HG02588 (cell line): ENCODE results near the gene NLRP6.

ENCODE experiments used
- ATAC-seq: cut with Tn5 transposase; IDR thresholded peaks from one replicate; pipeline ENCODE4 v1.9.1; 2021; ENCODE audit warnings: mild to moderate bottlenecking, moderate library complexity; ENCODE audit not compliant: unreplicated experiment

NLRP6 gene

GRCh38 chr11:292211-293121, 14.3 kb downstream of the NLRP6 start:
- ATAC-seq: no peak

GRCh38 chr11:293271-293851, 15.2 kb downstream of the NLRP6 start:
- ATAC-seq: no peak

- no peak for ATAC-seq
These were observed 15.8 kb downstream of the NLRP6 start for GRCh38 chr11:293852-294661.

GRCh38 chr11:294780-295179, 16.6 kb downstream of the NLRP6 start:
- no peak for ATAC-seq

GRCh38 chr11:295351-296170, 17.4 kb downstream of the NLRP6 start:
- no peak for ATAC-seq

- ATAC-seq: no peak
These were observed 18.2 kb downstream of the NLRP6 start for GRCh38 chr11:296171-297050.

- ATAC-seq: no peak
These were observed 18.9 kb downstream of the NLRP6 start for GRCh38 chr11:297051-297585.

GRCh38 chr11:297586-298405, 19.6 kb downstream of the NLRP6 start:
- ATAC-seq: no peak

- no peak for ATAC-seq
These were observed 20.3 kb downstream of the NLRP6 start for GRCh38 chr11:298406-299065.

- no peak for ATAC-seq
These were observed 21.1 kb downstream of the NLRP6 start, which contains the start of gene IFITM5 for GRCh38 chr11:299081-299891. Gene IFITM5, minus strand, starts transcription at chr11:299526. Its CDS starts 36 bp downstream, at chr11:299490.

GRCh38 chr11:299951-300735, 21.9 kb downstream of the NLRP6 start:
- ATAC-seq: no peak

GRCh38 chr11:303363-303762, 25.2 kb downstream of the NLRP6 start:
- no peak for ATAC-seq

- no peak for ATAC-seq
These were observed 25.9 kb downstream of the NLRP6 start for GRCh38 chr11:304061-304506.

- ATAC-seq: no peak
These were observed 27.0 kb downstream of the NLRP6 start for GRCh38 chr11:304915-305843.

- ATAC-seq: no peak
These were observed 27.6 kb downstream of the NLRP6 start for GRCh38 chr11:305844-306211.
